GM19193 (cell line): ENCODE data around the gene KRT36.

Source experiments
- POLR2A ChIP-seq: IDR thresholded peaks from 4 replicates; pipeline ENCODE4 v1.6.1; 2011; ENCODE audit not compliant: insufficient read depth, insufficient read length; ENCODE audit errors: extremely low read depth

The KRT36 gene

DNA sequence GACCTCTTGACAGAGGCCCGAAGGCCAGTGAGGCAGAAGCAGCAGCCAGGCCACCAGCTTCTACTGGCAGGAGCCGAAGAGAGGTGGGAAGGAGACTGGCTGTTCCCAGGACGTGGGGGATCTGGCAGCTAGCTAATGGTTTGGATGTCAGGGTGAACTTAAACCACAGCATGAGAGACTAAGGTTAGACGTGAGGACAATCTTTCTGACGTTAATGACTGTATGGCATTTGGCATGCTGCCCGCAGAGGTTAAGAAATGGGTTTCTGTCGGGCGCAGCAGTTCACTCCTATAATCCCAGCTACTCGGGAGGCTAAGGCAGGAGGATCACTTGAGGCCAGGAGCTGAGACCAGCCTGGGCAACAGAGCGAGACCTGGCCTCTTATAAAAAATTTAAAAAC lies 22.0 kb upstream of the KRT36 start:
- no peak for TF ChIP-seq POLR2A

DNA sequence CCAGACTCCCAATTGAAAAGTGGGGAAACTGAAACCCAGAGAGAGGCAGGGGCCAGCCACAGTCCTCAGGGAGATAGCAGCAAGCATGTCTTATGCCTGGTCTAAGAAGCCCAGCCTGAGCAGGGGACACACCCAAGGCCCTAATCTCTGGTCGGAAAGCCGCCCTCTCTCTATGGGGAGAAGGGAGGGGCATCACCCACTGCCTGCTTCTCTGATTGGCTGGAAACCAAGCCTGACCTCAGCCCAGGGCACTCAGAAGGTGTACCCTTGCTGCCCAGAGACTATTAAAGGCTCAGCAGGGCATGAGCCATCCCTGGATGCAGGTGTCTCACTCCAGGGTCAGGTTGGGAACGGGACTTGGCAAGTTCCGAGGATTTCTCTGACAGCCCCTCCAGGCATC lies 21.4 kb upstream of the KRT36 start:
- no peak for TF ChIP-seq POLR2A

DNA sequence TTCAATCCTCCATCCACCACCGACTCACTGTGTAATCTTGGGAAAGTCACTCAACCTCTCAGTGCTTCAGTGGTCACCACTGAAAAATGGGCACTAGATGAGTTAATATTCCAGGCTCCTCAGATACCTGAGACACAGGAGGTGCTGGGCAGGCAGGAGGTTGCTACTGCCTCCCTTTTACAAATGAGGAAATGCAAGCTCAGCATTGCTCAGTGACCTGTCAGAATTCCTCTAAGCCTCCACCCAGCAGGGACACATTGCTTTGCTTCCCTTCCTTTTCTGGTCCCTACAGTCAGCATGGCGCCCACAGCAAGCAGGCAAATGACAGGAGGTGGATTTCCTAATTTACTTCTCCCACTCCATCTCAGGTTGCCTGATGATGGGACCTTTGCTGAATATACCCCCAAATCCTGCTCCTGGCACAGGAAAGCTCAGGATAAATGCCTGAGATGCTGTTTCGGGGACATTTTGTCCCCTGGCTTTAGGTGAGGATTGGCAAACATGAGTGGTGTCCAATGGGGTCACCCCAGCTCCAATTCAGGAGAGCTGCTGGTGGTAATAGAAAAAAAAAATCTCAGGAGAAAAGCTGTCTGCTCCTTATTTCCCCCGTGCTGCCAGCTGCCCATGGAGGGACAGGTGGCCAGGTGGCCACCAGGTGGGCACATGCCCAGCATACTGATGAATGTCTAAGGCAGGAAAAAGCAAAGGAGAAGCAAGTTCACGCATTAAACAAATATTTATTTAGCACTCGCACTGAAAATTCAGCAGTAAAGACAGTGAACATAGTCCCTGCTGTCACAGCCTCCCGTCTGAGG lies 20.7 kb upstream of the KRT36 start:
- TF ChIP-seq POLR2A, result no peak

DNA sequence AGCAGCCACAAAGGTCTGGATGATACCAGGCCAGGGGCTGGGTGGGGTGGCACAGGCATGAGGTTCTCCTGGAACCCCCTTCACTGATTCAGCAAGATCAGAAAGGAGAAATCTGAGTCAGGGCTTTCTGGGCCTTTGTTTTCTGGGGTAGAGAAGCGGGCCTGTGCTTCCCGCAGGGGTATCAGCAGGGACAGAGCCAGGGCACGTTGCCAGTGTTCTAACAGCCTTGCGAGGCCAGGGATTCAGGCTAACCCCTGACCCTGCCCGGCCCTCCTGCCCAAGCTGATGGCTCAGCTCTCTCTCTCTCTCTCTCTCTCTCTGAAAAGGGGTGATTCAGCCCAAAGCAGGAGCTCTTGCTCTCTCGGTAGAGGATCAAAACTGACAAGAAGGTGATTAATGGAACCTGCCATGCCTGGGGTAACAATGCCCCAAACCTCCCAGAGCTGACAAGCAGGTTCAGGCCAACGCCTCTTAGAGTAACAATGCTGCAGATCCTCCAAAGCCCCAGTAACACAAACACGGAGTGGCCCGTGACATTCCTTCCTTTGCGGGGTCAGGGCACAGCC lies 17.7 kb upstream of the KRT36 start:
- TF ChIP-seq POLR2A, result no peak

DNA sequence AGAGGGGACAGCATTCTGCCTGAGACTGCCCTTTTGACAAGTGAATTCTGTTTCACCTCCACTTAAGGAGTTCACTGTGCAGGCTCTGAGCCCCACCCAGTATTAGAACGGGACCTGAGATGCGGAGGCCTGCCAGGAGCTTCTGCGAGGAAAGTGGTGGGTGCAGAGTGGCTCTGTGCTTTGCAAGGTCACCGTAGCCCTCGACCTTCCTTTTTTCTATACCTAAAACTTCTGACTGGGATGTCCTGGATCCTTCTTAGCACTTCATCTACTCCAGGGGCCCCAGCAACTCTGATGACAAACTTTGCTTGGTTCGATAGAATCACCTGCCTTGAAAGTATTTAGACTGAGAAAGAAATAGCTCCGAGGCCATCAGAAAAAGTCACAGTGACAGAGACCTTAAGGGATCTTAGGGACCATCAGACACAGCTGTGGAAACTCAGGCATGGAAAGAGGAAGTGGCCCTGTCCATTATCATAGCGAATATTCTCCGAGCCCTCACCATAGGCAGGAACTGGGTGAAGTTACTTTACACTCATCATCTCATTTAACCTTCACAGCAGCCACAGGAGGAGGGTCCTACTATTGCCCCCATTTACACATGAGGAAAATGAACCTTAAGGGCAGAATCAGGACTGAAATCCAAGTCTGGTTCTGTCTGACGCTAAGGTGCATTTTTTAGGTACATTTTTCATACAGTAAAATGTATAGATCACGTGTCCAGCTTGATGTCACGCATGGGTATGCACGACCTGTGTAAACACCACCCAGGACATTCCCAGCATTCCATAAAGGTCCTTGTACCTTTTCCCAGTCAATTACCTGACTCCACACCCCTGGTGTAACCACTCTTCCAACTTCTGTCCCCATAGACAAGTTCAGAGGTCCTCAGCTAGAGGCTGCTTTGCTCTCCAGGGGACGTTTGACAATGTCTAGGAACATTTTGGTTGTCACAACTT lies 16.4 kb upstream of the KRT36 start:
- TF ChIP-seq POLR2A, result no peak

DNA sequence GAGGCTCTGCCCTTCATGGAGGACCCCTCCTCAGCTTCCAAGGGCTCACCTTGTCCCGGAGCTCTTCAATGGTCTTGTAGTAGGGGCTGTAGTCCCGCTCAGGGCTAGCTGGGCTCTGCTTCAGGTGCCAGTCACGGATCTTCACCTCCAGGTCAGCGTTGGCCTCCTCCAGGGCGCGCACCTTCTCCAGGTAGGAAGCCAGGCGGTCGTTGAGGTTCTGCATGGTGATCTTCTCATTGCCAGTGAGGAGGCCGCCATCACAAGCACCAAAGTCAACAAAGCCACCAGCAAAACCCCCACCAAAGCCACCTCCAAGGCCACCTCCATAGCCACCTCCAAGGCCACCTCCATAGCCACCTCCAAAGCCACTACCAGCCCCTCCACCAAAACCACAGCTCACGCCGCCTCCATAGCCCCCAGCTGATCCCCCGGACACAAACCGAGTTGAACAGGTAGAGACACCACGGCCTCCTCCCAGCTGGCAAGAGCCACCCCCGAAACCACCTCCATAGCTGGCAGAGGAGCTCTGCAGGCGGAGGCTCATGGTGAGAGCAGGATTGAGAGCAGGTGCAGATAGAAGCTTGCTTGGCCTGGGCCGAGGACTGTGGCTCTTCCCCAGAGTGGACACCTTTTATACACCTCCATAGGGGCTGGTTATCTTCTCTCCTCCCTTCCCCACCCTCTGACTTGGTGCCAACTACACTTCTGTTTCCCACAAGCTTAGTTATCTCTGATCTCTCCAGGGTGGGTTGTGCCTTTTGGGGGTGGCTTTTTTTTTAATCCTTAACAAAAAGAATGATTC lies 15.5 kb upstream of the KRT36 start, which contains the start of gene KRT13:
KRT13 (minus strand) TSS at position 606 of the 802 bp plus-strand sequence; CDS start at position 544, 62 bp downstream.
- TF ChIP-seq POLR2A, result no peak

DNA sequence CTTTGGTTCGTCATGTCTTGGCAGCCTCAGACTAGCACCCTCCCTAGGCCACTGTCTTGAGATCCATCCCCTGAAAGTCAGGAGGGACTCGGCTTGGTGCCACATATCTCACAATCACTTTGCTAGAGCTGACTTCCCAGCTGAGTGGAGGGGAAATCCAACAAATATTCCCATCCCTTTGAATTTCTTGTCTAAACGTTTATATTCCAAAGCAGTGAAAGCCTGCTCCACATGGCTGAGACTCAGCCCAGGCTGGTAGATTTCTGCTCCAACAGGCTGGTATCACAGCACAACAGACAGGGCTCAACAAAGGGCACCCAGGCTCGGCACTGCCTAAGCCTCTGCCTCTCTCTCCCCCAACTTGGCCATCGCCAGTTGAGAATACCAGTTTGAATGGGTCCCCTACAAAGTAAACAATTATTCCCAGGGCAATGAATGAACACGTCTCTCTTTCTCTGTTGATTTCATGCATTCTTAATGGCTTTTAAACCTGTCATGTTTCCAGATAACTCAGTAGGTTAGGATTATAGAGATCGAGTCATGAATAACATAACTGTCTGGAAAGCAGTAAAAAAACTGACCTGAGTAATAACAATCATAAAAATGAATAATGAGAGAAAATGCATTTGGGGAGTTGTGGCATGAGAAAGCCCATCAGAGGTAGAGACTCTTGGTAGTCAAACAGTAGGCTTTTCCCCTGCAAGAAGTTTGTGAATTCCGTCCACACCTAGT lies 14.7 kb upstream of the KRT36 start:
- no peak for TF ChIP-seq POLR2A

DNA sequence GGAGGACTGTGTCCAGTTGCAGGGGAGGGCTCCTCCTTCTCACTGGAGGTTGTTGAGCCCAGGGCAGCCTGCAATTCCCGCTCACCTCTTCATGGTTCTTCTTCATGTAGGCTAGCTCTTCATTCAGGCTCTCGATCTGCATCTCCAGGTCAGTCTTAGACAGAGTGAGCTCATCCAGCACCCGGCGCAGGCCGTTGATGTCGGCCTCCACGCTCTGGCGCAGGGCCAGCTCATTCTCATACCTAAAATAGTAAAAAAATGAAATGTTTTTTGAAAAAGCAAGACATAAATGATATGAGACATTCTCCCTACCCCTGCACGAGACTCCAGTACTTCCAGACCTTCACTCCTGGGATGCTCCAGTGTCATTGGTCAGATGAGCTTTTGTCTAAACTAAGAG lies 13.5 kb upstream of the KRT36 start:
- no peak for TF ChIP-seq POLR2A

DNA sequence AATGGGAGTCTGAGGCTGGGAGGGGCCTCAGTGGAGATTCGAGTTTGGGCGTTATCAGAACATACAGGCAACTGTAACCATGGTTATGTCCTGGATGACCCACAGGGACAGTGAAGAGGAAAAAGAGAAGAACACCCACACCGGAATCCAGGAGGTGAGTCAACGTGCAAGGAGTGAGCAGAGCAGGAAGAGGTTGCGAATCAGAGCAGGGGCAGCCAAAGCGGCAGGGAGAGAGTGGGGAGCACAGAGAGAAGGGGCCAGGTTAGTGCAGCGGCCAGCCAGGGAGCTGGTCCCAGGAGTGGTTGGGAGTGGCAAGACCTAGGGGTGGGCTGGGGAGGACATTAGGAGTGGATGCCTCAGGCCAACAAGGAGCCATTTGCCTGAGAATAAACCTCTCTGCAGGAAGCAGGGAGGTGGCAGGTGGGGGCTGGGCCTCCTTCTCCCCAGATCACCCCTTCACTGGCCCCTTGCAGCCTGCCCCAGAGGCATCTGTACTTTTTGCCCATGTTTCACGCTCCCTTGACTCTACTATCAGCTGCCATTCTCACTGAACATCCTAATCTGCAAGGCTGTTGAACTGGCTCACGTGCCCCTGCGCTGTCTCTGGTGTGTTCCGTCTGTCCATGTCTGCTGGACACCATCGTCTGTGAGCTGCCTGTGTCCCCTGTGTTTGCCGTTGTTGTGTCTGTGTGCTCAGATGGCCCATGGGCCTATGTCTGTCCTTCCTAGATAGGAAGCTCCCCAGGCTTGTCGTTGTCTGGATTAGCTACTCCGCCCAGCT lies 10.6 kb upstream of the KRT36 start:
- no peak for TF ChIP-seq POLR2A

DNA sequence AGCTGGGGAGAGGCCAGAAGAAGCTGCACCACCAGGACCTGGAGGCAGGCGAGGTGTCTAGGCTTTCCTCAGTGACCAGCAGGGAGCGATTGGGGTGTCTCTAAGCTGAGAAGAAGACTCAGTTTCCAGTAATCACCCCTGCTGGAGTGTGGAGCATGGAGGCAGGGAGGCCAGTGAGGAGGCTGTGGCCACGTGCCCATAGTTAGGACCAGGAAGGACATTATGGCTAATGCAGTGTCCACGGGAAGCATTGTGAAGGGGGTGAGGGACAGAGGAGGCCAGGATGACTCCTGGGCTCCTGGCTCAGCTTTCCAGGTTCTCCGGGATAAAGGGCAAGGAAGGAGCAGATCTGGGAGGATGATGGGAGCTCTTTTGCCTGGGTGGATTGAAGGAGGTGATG lies 10.0 kb upstream of the KRT36 start:
- TF ChIP-seq POLR2A, result no peak

DNA sequence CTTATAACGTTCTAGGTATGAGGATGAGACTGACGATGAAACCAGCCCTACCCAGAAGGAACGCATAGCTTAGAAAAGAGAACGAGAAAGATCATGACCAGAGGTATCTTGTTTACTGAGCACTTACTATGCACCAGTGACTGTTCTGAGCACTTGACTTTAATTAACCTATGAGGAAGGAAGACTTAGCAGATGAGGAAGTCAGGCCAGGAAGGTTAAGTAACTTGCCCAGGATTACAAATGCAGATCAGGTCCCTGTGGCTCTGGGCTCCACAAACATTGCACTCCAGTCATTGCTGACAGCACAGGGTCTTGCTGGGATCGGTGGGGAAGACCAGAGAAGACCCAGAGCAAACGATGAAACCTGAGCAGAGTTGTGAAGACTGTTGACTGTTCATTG lies 8.6 kb upstream of the KRT36 start:
- TF ChIP-seq POLR2A, result no peak

DNA sequence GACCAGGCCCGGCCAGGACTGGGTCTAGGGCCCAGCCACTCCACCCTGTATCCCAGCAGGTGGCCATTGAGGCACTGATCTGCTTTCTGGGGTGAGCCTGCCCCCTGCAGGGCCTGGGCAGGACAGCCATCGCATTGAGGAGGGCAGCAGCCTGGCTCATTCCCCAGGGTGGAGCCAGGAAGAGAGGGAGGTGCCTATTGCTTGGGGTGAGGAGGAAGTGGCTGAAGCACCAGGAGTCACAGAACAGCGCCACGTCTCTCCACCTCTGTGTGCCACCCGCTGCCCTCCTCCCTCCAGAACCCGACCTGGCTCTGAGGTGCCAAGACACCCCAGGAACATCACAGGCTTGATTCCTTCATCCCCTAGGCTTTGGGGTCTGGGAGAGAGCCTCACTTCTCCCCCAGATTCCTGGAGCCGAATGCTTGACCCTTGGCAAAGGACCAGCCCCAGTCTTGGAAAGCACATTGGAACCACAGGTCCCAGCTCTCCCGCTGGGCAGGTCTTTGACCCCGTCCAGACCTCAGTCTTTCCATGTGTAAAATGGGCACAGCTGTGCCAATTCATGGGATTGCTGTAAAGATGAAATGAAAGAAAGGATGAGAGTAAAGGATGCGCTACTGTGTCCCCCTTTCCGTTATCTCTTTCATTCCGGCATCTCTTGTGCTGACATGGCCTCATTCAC lies 7.2 kb upstream of the KRT36 start:
- no peak for TF ChIP-seq POLR2A

DNA sequence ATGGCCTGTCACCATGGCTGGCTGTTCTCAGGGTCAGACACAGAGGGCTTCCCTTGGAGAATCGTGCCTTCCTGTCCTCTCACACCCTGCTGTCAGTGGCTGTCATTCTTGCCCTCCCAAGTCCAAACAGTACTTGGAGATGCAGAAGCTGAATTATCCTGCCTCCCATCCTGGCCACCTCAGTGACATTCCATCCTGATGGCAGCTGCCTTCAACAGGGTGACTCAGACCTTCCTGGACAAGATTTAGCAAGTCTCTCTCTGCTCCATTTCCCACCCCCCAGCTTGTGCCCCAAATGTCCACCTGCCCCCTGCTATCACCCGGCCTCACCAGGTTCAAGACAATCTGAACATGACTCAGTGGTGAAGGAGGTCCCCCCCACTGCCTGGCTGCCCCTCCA lies 4.8 kb upstream of the KRT36 start:
- no peak for TF ChIP-seq POLR2A
